Measurements from ENCODE around the gene MN1.

MN1 gene

DNA sequence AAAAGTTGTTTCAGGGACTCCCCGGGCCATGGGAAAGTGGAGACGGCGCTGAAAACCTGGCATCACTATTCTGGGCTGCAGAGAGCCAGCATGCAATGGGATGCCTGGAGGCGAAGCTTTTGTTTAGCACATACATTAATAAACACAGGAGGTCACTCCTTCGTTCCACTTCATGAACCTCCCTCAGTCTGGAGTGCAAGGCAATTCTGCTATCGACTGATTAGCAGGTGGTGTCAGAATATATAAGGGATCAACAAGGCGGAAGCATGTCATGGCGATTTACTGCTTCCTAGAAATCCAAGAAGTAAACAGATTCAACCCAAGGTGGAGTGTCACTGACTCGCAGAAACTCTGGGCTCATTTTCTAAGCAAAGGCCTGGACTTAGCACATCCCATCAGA is 45.4 kb upstream of the MN1 start:
- DNase-seq, result no peak
- no peak overlapping the region for H2AFZ ChIP-seq (ENCODE audit: low read length)
- TF ChIP-seq EZH2phosphoT487 (IDR thresholded peaks at IDR 0.05; ENCODE audit: low read length) (no peak), EZH2 (optimal IDR thresholded peaks at IDR 0.05; ENCODE audit: low read depth, low read length) (no peak)
- no peak overlapping the region for H3K9ac ChIP-seq (ENCODE audit: low read length)
- H3F3A ChIP-seq (ENCODE audit: insufficient read depth, low read length), result no peaks in the 10 kb centered on the region
- no peaks in the 10 kb centered on the region for H3K79me2 ChIP-seq (ENCODE audit: low read length)
- no peaks in the 10 kb centered on the region for H3K27me3 ChIP-seq (replicated peaks; ENCODE audit: insufficient read depth, low read length)
- no peak overlapping the region for H3K27ac ChIP-seq (ENCODE audit: low read length)
- H3K4me2 ChIP-seq (ENCODE audit: low read depth, low read length), result no peak overlapping the region
- no peak overlapping the region for H3K4me3 ChIP-seq (ENCODE audit: low read length)
- peaks cover 9% of the 10 kb centered on the region; the same call in 1 of the 2 replicates for H3K36me3 ChIP-seq (replicated peaks; ENCODE audit: insufficient read depth, low read length)
- H3K9me2 ChIP-seq (replicated peaks; ENCODE audit: insufficient read depth, low read length), result no peaks in the 10 kb centered on the region
- H3K9me3 ChIP-seq (replicated peaks; ENCODE audit: insufficient read depth, low read length), result no peaks in the 10 kb centered on the region
- no peaks in the 10 kb centered on the region for H3K4me1 ChIP-seq (ENCODE audit: low read length)
- H4K20me1 ChIP-seq (ENCODE audit: insufficient read depth, low read length), result no peaks in the 10 kb centered on the region

DNA sequence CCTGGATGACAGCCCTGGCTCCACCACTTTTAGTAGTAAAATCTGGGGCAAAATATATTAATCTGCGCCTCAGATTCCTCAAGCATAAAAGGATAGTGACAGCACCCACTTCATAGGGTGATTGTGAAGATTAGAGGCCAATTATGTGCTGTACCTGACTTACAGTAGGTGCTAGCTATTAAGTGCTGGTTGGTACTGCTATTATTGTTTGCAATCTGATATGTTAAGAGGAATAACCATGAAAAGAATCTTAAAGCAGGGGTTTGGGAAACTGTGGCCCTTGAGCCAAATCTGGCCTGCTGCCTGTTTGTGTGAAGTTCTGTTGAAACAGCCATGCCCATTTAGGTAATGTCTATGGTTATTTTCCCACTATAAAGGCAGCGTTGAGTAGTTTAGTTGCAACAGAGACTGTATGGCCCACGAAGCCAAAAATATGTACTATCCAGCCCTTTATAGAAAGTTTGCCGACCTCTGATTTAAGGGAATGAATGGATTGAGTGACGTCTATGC is 44.7 kb upstream of the MN1 start:
- H3K27me3 ChIP-seq (replicated peaks; ENCODE audit: insufficient read depth, low read length), result no peaks in the 10 kb centered on the region
- H3K9me3 ChIP-seq (replicated peaks; ENCODE audit: insufficient read depth, low read length), result no peaks in the 10 kb centered on the region
- no peak overlapping the region for H2AFZ ChIP-seq (ENCODE audit: low read length)
- H3K9me2 ChIP-seq (replicated peaks; ENCODE audit: insufficient read depth, low read length), result no peaks in the 10 kb centered on the region
- H3K79me2 ChIP-seq (ENCODE audit: low read length), result no peaks in the 10 kb centered on the region
- no peaks in the 10 kb centered on the region for H3K4me1 ChIP-seq (ENCODE audit: low read length)
- no peak overlapping the region for H3K27ac ChIP-seq (ENCODE audit: low read length)
- H3K4me2 ChIP-seq (ENCODE audit: low read depth, low read length), result no peak overlapping the region
- H3K9ac ChIP-seq (ENCODE audit: low read length), result no peak overlapping the region
- H3K36me3 ChIP-seq (replicated peaks; ENCODE audit: insufficient read depth, low read length), result peaks cover 9% of the 10 kb centered on the region; the same call in 1 of the 2 replicates
- TF ChIP-seq EZH2phosphoT487 (IDR thresholded peaks at IDR 0.05; ENCODE audit: low read length) (no peak), EZH2 (optimal IDR thresholded peaks at IDR 0.05; ENCODE audit: low read depth, low read length) (no peak)
- no peaks in the 10 kb centered on the region for H4K20me1 ChIP-seq (ENCODE audit: insufficient read depth, low read length)
- H3F3A ChIP-seq (ENCODE audit: insufficient read depth, low read length), result no peaks in the 10 kb centered on the region
- H3K4me3 ChIP-seq (ENCODE audit: low read length), result no peak overlapping the region
- no peak for DNase-seq

DNA sequence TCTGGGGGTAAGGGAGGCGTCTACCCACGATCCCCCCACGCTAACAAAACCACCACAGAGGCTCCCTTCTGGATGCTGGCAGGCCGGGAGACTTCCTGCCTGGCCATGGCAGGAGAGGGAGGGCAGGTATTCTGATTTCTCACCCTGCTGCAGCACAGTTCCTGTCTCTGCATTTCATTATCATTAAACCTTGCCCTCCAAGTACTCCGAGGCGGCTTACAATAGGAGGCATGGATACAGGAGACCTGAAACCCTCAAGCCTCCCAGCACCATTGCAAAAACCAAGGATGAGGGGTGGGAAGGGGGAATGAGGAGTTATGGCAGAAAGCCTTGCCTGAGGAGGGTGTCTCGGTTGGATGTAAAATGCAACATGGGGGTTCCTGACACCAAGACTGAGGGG is 44.1 kb upstream of the MN1 start:
- no peaks in the 10 kb centered on the region for H4K20me1 ChIP-seq (ENCODE audit: insufficient read depth, low read length)
- no peaks in the 10 kb centered on the region for H3K27me3 ChIP-seq (replicated peaks; ENCODE audit: insufficient read depth, low read length)
- no peak overlapping the region for H3K4me2 ChIP-seq (ENCODE audit: low read depth, low read length)
- H3K4me3 ChIP-seq (ENCODE audit: low read length), result no peak overlapping the region
- no peaks in the 10 kb centered on the region for H3K9me3 ChIP-seq (replicated peaks; ENCODE audit: insufficient read depth, low read length)
- H3F3A ChIP-seq (ENCODE audit: insufficient read depth, low read length), result no peaks in the 10 kb centered on the region
- H3K4me1 ChIP-seq (ENCODE audit: low read length), result no peaks in the 10 kb centered on the region
- H3K27ac ChIP-seq (ENCODE audit: low read length), result no peak overlapping the region
- H3K36me3 ChIP-seq (replicated peaks; ENCODE audit: insufficient read depth, low read length), result peaks cover 2% of the 10 kb centered on the region; the same call in 1 of the 2 replicates
- TF ChIP-seq EZH2phosphoT487 (IDR thresholded peaks at IDR 0.05; ENCODE audit: low read length) (no peak), EZH2 (optimal IDR thresholded peaks at IDR 0.05; ENCODE audit: low read depth, low read length) (no peak)
- no peak for DNase-seq
- H3K9me2 ChIP-seq (replicated peaks; ENCODE audit: insufficient read depth, low read length), result no peaks in the 10 kb centered on the region
- H3K79me2 ChIP-seq (ENCODE audit: low read length), result no peaks in the 10 kb centered on the region
- H3K9ac ChIP-seq (ENCODE audit: low read length), result no peak overlapping the region
- H2AFZ ChIP-seq (ENCODE audit: low read length), result no peak overlapping the region

DNA sequence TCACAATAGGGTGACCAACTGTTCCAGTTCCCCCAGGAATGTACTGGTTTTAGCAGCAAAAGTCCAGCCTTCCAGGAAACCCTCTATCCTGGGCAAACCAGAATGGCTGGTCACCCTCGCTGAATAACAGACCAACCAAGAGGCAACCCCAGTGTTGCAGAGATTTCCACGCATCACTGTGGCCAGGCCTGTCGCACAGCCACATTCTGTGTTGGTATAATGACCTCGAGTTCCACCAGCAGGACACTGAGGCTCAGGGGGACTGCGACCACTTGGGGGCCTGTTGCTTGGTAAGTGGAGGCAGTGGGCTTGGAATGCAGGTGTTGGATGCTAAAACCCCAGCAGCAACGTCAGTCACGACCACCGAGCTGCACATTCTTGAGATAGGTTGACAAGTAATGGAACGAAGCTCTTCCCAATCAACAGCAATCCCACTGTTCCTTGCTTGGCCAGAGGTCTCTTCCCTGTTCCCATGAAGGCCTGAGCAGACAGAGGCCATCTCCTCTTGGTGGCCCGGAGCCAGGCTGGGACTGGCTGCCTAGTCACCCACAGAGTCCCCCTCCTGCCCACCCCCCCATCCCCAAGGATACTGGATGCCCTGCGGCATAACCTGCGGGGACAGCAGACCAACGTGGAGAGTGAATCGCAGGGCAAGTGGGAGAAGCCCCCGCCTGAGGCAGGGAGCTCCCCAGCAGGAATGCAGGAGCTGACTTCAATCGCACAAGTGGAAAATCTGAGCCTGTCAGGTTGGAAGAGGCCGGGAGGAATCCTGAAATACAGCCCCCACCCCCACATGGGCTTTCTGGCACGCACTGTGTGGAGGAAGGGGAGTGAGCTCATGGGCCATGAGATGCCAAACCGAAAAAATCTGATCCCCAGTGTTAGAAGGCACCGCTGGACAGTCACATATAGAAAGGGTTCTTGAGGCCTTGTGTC is 43.4 kb upstream of the MN1 start:
- Histone ChIP-seq H2AFZ (ENCODE audit: low read length) (no peak overlapping the region), H3K36me3 (replicated peaks; ENCODE audit: insufficient read depth, low read length) (no peaks in the 10 kb centered on the region)

DNA sequence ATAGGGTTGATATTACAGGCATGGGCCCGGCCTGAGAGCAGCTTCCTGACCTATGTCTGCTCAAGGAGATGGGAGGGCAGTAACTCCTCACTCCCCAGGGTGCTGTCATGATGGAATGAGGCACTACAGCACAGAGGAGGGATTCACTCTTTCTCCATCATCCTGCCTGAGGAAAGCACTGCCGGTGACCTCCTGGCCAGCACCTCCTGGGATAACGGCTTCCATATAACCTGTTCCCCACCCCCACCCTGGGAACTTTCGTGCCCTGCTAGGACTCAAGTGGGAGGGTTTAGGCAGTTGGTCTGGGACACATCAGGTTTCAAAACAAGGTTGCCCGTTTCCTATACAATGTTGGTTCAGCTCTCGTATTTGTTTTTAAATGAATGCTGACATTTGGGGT is 42.7 kb upstream of the MN1 start:
- H2AFZ ChIP-seq (ENCODE audit: low read length), result no peak overlapping the region
- no peaks in the 10 kb centered on the region for H3K9me2 ChIP-seq (replicated peaks; ENCODE audit: insufficient read depth, low read length)
- no peaks in the 10 kb centered on the region for H3K27me3 ChIP-seq (replicated peaks; ENCODE audit: insufficient read depth, low read length)
- no peaks in the 10 kb centered on the region for H3K4me1 ChIP-seq (ENCODE audit: low read length)
- no peaks in the 10 kb centered on the region for H3F3A ChIP-seq (ENCODE audit: insufficient read depth, low read length)
- H4K20me1 ChIP-seq (ENCODE audit: insufficient read depth, low read length), result no peaks in the 10 kb centered on the region
- TF ChIP-seq EZH2phosphoT487 (IDR thresholded peaks at IDR 0.05; ENCODE audit: low read length) (no peak), EZH2 (optimal IDR thresholded peaks at IDR 0.05; ENCODE audit: low read depth, low read length) (no peak)
- TF ChIP-seq, protein P1, sequence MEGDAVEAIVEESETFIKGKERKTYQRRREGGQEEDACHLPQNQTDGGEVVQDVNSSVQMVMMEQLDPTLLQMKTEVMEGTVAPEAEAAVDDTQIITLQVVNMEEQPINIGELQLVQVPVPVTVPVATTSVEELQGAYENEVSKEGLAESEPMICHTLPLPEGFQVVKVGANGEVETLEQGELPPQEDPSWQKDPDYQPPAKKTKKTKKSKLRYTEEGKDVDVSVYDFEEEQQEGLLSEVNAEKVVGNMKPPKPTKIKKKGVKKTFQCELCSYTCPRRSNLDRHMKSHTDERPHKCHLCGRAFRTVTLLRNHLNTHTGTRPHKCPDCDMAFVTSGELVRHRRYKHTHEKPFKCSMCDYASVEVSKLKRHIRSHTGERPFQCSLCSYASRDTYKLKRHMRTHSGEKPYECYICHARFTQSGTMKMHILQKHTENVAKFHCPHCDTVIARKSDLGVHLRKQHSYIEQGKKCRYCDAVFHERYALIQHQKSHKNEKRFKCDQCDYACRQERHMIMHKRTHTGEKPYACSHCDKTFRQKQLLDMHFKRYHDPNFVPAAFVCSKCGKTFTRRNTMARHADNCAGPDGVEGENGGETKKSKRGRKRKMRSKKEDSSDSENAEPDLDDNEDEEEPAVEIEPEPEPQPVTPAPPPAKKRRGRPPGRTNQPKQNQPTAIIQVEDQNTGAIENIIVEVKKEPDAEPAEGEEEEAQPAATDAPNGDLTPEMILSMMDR (IDR thresholded peaks at IDR 0.05; ENCODE audit: low read length), result no peak
- no peak overlapping the region for H3K9ac ChIP-seq (ENCODE audit: low read length)
- no peaks in the 10 kb centered on the region for H3K79me2 ChIP-seq (ENCODE audit: low read length)
- no peak for DNase-seq
- no peak overlapping the region for H3K4me2 ChIP-seq (ENCODE audit: low read depth, low read length)
- no peak overlapping the region for H3K4me3 ChIP-seq (ENCODE audit: low read length)
- H3K9me3 ChIP-seq (replicated peaks; ENCODE audit: insufficient read depth, low read length), result no peaks in the 10 kb centered on the region
- no peak overlapping the region for H3K27ac ChIP-seq (ENCODE audit: low read length)
- no peaks in the 10 kb centered on the region for H3K36me3 ChIP-seq (replicated peaks; ENCODE audit: insufficient read depth, low read length)

More for the DNA sequence above, 43.4 kb upstream of the MN1 start:
- no peak overlapping the region for H3K4me2 ChIP-seq (ENCODE audit: low read depth, low read length)
- no peaks in the 10 kb centered on the region for H4K20me1 ChIP-seq (ENCODE audit: insufficient read depth, low read length)
- no peaks in the 10 kb centered on the region for H3K4me1 ChIP-seq (ENCODE audit: low read length)
- no peaks in the 10 kb centered on the region for H3K27me3 ChIP-seq (replicated peaks; ENCODE audit: insufficient read depth, low read length)
- H3K9me2 ChIP-seq (replicated peaks; ENCODE audit: insufficient read depth, low read length), result no peaks in the 10 kb centered on the region
- H3K9ac ChIP-seq (ENCODE audit: low read length), result no peak overlapping the region
- TF ChIP-seq EZH2phosphoT487 (IDR thresholded peaks at IDR 0.05; ENCODE audit: low read length), result no peak
- DNase-seq, result no peak
- no peaks in the 10 kb centered on the region for H3K9me3 ChIP-seq (replicated peaks; ENCODE audit: insufficient read depth, low read length)
- H3F3A ChIP-seq (ENCODE audit: insufficient read depth, low read length), result no peaks in the 10 kb centered on the region
- no peak overlapping the region for H3K4me3 ChIP-seq (ENCODE audit: low read length)
- H3K27ac ChIP-seq (ENCODE audit: low read length), result no peak overlapping the region
- H3K79me2 ChIP-seq (ENCODE audit: low read length), result no peaks in the 10 kb centered on the region
